Panc1 (cell line): ENCODE results near the gene ERCC3. TPM values are rescaled to one million over a fixed set of nuclear protein-coding genes. Genes with fewer than 3 reads are reported as not detected.
"Not testable (repeated sequence)": the region's sequence is repeated elsewhere in the genome, so short reads cannot be mapped to it uniquely, and the experiment has no call there.

Source experiments
- ATAC-seq: fragments of 200-7000 bp; cut with Tn5 transposase; 2 replicates; pipeline ENCODE4 v1.9.1; 2020; ENCODE audit warnings: mild to moderate bottlenecking, moderate library complexity
- BruUV-seq: library from RNA; stranded (reverse); fragments of 400-500 nt; replicated peaks from 2 replicates; lab custom pipeline; 2021; lab: Mats Ljungman, UMichigan
- CTCF ChIA-PET: fragments of 300-600 bp; sonication (Branson Sonifier 250); formaldehyde crosslinking; loops from one replicate; lab custom pipeline; 2022; ENCODE audit warnings: antibody characterized with exemption; lab: Charles Lee
- POLR2A ChIA-PET: fragments of 300-600 bp; sonication (Branson Sonifier 250); formaldehyde crosslinking; loops from one replicate; lab custom pipeline; 2022; ENCODE audit warnings: antibody characterized with exemption; lab: Charles Lee
- DNase-seq: peaks from one replicate; pipeline ENCODE4 v3.0.0-alpha.2; 2010; ENCODE audit warnings: low read depth, low spot score
- H3K27ac ChIP-seq: 2 replicates; pipeline ENCODE4 v1.5.1; 2011; ENCODE audit warnings: mild to moderate bottlenecking, low read length, inconsistent platforms
- H3K27me3 ChIP-seq: fragments of 200-500 bp; sonication (Bioruptor generic); 2 replicates; pipeline ENCODE4 v1.6.0; 2014; ENCODE audit warnings: low read length, inconsistent platforms; ENCODE audit not compliant: control insufficient read depth, insufficient read depth
- H3K36me3 ChIP-seq: fragments of 200-500 bp; sonication (Bioruptor generic); 2 replicates; pipeline ENCODE4 v1.5.1; 2014; ENCODE audit warnings: inconsistent platforms, mild to moderate bottlenecking, low read length, moderate library complexity; ENCODE audit not compliant: control insufficient read depth, insufficient read depth
- H3K4me1 ChIP-seq: 2 replicates; pipeline ENCODE4 v1.5.1; 2011; ENCODE audit warnings: inconsistent platforms, mild to moderate bottlenecking, low read length, moderate library complexity; ENCODE audit not compliant: control insufficient read depth, insufficient read depth
- H3K4me3 ChIP-seq, 2 experiments: 2 replicates each; pipeline ENCODE4 v1.5.1; 2011 to 2012; ENCODE audit warnings: low read depth in 2 of 2, low read length in 2 of 2, mild to moderate bottlenecking in 2 of 2, inconsistent platforms in 1 of 2, moderate library complexity in 1 of 2
- H3K9me3 ChIP-seq: fragments of 200-500 bp; sonication (Bioruptor generic); 2 replicates; pipeline ENCODE4 v1.5.1; 2014; ENCODE audit warnings: low read depth, mild to moderate bottlenecking, inconsistent platforms, low read length, moderate library complexity; ENCODE audit not compliant: control insufficient read depth, insufficient read depth
- CTCF ChIP-seq: fragments of 450-650 bp; IDR thresholded peaks from 2 replicates; pipeline ENCODE4 v1.5.1; 2017; ENCODE audit warnings: mild to moderate bottlenecking
- POLR2AphosphoS5 ChIP-seq: IDR thresholded peaks from 2 replicates; pipeline ENCODE4 v1.6.1; 2012; ENCODE audit warnings: mild to moderate bottlenecking, low read depth, low read length, moderate library complexity
- SIN3A ChIP-seq: IDR thresholded peaks from 2 replicates; pipeline ENCODE4 v1.6.1; 2012; ENCODE audit warnings: low read depth, mild to moderate bottlenecking, low read length, moderate library complexity, borderline replicate concordance; ENCODE audit not compliant: insufficient read depth
- TCF7L2 ChIP-seq: IDR thresholded peaks from 2 replicates; pipeline ENCODE4 v1.6.1; 2011; ENCODE audit warnings: mild to moderate bottlenecking, low read depth, low read length, inconsistent platforms
- in situ Hi-C: cut with HindIII; loops from 2 replicates; pipeline ENCODE4 v1.10.0; 2016; ENCODE audit warnings: low sequenced_read_pairs, low pct_unique_long_range_greater_than_20kb
- intact Hi-C: fragments of 100-400 bp; cut with micrococcal nuclease; formaldehyde crosslinking; loops from one replicate; pipeline ENCODE4 v1.10.0; 2022; ENCODE audit not compliant: unreplicated experiment
- total RNA-seq: library from RNA; stranded (reverse); gene quantifications from one replicate; pipeline ENCODE4 v1.2.1, GENCODE V29; 2021; ENCODE audit not compliant: unreplicated experiment
- TF ChIP-seq, protein P1 (sequence below), 2 experiments: IDR thresholded peaks; 2 replicates each; pipeline ENCODE4 v1.6.1; 2011 to 2012; ENCODE audit warnings: low read depth in 2 of 2, control low read depth in 1 of 2, low read length in 1 of 2, mild to moderate bottlenecking in 1 of 2, moderate library complexity in 1 of 2; ENCODE audit not compliant: insufficient read depth in 1 of 2

ERCC3 gene
- total RNA-seq, 1 experiment from 2014 or later: 38.0 TPM

- Histone ChIP-seq H3K4me3 (no peak overlapping the region), H3K36me3 (no peaks in the 10 kb centered on the region), H3K27me3 (no peaks in the 10 kb centered on the region), H3K4me1 (no peaks in the 10 kb centered on the region), H3K9me3 (no peaks in the 10 kb centered on the region), H3K27ac (no peak overlapping the region)
- CTCF ChIA-PET: no interaction called here
- intact Hi-C loops (no loop called here), in situ Hi-C loops (no loop called here)
- ATAC-seq: no peak
- DNase-seq: no peak
- POLR2A ChIA-PET: no interaction called here
- BruUV-seq: no TSS peak
- TF ChIP-seq CTCF (no peak), SIN3A (no peak), TCF7L2 (no peak), POLR2AphosphoS5 (no peak)
- TF ChIP-seq, protein P1, sequence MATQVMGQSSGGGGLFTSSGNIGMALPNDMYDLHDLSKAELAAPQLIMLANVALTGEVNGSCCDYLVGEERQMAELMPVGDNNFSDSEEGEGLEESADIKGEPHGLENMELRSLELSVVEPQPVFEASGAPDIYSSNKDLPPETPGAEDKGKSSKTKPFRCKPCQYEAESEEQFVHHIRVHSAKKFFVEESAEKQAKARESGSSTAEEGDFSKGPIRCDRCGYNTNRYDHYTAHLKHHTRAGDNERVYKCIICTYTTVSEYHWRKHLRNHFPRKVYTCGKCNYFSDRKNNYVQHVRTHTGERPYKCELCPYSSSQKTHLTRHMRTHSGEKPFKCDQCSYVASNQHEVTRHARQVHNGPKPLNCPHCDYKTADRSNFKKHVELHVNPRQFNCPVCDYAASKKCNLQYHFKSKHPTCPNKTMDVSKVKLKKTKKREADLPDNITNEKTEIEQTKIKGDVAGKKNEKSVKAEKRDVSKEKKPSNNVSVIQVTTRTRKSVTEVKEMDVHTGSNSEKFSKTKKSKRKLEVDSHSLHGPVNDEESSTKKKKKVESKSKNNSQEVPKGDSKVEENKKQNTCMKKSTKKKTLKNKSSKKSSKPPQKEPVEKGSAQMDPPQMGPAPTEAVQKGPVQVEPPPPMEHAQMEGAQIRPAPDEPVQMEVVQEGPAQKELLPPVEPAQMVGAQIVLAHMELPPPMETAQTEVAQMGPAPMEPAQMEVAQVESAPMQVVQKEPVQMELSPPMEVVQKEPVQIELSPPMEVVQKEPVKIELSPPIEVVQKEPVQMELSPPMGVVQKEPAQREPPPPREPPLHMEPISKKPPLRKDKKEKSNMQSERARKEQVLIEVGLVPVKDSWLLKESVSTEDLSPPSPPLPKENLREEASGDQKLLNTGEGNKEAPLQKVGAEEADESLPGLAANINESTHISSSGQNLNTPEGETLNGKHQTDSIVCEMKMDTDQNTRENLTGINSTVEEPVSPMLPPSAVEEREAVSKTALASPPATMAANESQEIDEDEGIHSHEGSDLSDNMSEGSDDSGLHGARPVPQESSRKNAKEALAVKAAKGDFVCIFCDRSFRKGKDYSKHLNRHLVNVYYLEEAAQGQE (IDR thresholded peaks at IDR 0.05; ENCODE audit: insufficient read depth in 1 of 2, low read depth in 2 of 2, low read length in 1 of 2): no peak
Observed at GRCh38 chr2:127255146-127255545, 38.8 kb downstream of the ERCC3 start.

- Histone ChIP-seq H3K27me3 (no peaks in the 10 kb centered on the region), H3K36me3 (no peaks in the 10 kb centered on the region), H3K27ac (no peak overlapping the region), H3K4me1 (no peaks in the 10 kb centered on the region), H3K9me3 (no peaks in the 10 kb centered on the region), H3K4me3 (no peak overlapping the region)
- BruUV-seq: no TSS peak
- no peak for TF ChIP-seq SIN3A
- TF ChIP-seq, protein P1 (IDR thresholded peaks at IDR 0.05; ENCODE audit: insufficient read depth in 1 of 2, low read depth in 2 of 2, low read length in 1 of 2): no peak
- no peak for TF ChIP-seq TCF7L2
- TF ChIP-seq CTCF: no peak
- TF ChIP-seq POLR2AphosphoS5: no peak
- intact Hi-C loops (no loop called here), in situ Hi-C loops (no loop called here)
- no peak for ATAC-seq
- ChIA-PET CTCF (no interaction called here), POLR2A (no interaction called here)
- DNase-seq: no peak
Observed at GRCh38 chr2:127254386-127254981, 39.5 kb downstream of the ERCC3 start.

DNA sequence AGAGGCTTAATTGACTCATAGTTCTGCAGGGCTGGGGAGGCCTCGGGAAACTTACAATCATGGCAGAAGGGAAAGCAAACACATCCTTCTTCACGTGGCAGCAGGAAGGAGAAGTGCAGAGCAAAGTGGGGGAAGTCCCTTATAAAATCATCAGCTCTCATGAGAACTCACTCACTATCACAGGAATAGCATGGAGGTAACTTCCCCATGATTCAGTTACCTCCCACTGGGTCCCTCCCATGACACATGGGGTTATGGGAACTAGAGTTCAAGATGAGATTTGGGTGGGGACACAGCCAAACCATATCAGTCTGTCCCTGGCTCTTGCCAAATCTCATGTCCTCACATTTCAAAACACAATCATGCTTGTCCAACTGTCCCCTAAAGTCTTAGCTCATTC lies 52.8 kb downstream of the ERCC3 start:
- H3K4me3 ChIP-seq, H3K4me1 ChIP-seq, in situ Hi-C loops, H3K27ac ChIP-seq, intact Hi-C loops, BruUV-seq, H3K36me3 ChIP-seq, H3K9me3 ChIP-seq, ATAC-seq, POLR2A ChIA-PET, CTCF ChIA-PET, DNase-seq, H3K27me3 ChIP-seq: not testable (repeated sequence)
